GM21381 (cell line): Measurements from ENCODE around the gene TUB.

Experiments used
- ATAC-seq: cut with Tn5 transposase; IDR thresholded peaks from one replicate; pipeline ENCODE4 v1.9.1; 2021; ENCODE audit warnings: mild to moderate bottlenecking, moderate library complexity; ENCODE audit not compliant: unreplicated experiment

Gene TUB

GRCh38 chr11:8067929-8068575 is 13.0 kb upstream of the TUB start:
- ATAC-seq, result no peak

DNA sequence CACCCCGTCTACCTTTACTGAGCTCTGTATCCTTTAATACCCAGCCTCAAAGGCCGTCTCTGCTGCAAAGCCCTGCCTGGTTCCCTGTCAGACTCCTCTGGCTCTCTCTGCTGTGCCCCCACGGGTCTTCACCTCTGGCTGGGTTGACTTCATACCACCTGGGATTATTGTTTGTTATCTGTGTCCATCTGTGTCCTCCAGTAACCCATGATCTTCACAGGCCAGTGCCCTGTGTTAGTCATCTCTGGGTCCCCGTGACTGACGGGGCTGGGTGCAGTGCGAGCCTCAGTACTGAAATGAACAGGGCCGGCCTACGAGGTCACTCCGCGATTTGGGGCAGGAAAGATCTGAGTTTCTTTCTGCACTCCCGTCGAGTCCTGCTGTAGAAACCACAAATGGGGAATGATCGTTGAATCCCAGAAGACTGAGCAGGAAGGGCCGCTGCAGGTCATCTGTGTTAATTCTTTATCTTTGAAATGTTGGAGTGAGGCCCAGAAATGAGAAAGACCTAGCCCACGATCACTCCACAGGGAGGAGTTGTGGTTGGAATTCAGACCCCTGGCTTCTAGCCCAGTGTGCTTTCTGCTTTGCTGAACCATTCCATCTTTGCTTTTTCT is 12.3 kb upstream of the TUB start:
- no peak for ATAC-seq

DNA sequence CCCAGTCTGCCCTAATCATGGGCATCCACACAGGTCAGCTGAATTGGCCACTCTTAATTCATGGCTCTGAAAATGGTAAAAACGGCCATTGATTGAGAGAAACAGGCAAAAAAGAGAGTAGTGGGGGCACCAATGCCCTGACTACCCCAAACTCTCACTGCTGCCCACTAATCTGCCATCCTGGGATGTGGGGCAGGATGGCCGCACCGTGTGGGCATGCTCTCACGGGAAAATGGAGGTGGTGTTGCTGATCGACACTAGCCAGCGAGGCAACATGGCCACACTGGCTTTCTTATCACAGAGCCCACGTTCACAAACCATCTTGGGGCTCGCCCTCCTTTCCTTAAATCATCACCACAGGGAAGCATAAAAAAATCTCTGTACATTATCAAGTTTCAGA is 11.2 kb upstream of the TUB start:
- no peak for ATAC-seq

DNA sequence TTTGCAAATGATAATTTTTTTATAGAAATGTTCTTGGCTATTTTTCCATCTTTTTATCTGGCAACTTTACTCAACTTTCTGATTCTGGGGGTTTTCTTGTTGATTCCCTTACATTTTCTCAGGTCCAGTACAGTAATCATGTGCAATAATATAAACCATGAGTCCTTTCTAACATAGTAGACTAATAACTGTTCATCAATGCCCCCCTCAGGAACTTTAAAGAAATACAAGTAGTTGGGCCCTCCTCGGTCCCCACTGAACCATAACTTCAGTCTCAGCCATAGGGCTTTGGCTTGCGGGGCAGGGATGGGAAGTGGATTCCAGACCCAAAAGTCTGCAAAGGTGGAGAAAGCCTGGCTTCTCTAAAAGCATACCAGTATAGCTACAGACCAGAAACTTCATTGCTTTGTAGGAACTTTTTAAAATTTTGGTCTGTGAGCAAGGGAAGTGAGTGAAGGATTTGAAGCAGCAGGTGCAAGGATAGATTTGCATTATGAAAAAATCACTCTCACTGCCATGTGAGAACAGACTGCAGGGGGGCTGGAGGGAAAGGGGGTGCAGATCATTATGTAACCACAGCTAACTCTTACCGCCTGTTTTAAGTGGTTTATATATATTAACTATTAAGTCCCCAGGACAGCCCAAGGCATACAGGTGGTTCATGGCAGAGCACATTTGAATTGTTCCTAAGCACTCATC is 10.4 kb upstream of the TUB start:
- ATAC-seq, result no peak

DNA sequence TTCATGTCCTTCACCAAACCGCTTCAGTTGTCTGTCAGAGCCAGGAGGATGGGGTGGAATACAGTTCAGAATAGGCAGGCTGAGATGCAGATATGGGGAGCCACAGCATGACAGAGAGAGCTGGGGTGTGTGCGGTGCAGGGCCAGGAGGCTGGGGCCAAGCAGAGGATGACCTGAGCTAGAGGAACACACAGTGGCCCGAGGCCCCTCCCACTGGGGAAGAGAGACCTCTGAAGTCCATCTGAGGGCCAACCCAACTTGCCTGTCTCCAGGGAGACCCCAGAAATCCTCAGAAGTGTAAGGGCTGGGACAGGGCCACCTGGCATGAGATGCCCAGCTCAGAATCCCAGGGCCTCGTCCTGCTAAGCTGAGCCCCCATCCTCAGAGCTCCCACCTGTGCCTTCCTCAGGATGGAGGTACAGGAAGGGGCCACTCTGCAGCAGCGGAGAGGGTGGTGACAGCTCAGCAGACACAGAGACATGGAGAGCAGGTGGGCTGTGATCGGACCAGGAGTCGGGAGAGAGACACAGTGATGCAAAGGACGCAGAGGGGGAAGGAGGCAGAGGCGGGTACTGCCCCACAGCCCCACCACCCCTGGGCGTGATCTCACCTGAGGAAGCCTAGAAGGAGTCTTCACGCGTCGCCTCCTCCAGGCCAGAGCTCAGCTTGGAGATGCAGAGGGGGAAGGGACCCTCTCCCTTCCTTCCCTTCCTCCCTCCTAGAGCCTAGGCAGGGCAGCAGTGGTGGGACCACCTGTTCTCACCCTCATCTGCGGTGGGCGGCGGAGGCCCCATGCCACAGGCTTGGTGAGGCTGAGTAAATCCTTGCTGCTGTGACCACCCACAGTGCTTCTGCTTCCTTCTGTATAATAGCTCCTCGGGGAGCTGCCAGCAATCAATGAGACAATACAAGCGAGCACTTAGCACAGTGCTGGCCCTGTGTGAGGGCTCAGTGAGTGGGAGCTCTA is 9.1 kb upstream of the TUB start:
- ATAC-seq, result no peak

- no peak for ATAC-seq
These were observed 5.8 kb upstream of the TUB start for GRCh38 chr11:8075119-8075726.

DNA sequence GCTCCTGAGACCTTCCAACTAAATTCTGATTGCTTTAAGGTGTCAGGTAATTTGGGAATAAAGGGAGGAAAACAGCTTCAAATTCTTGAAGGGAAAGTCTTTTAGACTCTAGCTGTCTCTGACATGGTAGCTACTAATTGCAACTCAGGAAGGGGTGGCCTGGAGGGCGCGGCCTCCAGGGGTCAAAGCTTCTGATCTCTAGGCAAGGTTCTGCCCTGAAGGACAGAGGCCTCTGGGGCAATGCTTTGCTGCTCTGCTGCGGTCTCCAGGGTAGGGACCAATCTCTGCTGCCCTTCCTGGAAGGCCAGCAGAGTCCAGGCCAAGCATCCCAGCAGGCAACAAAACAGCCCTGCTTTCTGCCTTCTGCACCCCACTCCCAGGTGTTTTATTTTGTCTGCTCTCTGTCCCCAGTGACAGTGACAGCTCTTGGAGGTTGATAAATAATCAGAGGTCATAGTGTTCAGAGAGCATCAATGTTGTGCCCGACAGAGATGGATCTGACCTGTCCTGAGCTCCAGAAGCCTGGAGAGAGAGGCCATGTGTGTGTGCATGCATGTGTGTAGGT is 1.8 kb upstream of the TUB start:
- ATAC-seq, result no peak

DNA sequence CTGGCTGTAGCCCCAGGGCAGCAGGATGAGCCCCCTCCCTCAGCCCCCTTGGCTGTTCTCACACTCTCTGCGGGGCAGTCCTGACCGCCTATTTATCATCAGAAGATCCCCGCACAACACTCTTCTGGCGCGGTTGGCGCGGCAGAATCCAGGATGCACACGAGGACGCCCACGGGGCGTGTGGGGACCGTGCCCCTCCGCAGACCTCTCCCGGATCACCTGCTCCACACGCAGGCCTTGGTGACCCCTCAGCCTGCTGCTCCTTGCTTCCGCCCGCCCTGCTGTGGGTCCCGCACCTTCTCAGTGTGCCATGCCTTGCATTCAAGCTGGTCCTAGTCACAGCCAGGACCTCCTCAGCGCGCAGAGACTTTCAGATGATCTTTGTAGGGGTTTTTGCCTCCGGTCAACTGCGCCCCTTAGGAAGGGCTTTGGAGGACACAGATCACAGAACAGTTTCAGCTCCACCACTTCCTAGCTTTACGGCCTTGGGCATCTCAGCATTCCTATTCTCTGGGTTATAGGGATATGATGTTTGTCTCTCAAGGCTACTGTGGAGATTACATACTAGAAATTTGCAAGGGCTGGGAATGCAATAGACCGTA is 841 bp upstream of the TUB start:
- ATAC-seq, result no peak

- no peak for ATAC-seq
These were observed 710 bp downstream of the TUB start for GRCh38 chr11:8081591-8082250.

DNA sequence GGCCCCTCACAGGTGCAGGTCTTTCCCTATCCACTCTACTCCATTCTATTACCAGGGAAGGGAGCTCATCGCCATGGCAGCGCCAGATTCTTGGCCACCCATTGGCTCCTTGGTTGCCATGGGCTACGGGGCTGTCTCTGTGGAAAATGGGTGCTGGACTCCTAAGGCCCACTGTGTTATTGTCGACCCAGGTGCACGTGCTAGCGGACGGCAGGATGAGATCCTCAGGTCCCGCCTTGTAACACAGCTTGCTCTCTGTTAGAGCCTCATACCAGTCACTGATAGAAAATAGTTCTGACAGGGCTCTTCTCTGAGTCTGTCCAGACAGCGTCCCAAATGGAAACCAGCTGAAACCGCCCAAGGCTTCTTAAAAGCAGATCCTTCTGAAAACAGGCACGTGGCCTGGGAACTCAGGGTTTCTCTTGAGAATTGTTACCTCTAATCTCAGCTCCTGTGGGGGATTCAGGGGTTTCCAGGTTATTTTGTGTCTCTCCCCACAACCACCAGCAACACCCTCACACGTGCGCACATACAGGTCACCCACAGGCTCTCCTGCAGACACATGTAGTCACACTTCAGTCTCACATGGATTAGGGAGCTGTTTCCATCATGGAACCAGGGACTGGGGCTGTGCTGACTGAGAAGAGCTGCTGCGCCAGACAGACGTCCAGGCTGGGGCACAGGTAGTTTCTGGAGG is 1.5 kb downstream of the TUB start:
- no peak for ATAC-seq

GRCh38 chr11:8083088-8083395 is 2.0 kb downstream of the TUB start:
- no peak for ATAC-seq

DNA sequence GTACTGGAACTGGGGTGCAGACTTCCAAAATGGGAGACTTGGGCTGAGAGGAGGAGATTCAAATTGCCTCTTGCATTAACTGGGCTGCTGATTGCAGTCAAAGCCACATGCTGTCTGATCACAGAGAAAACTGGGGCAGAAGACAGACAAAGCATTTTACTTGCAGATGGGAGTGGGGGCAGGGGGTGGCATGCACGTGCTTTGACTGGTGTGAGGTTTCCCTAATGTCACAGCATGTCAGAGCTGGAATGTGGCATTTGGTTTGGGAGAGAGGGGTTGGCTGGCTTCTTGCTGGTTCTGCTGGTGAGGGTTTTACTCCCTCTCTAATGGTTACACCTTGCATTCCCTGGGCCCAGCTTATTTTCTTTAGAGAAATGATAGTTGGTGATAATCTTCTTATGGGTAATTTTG is 2.9 kb downstream of the TUB start:
- no peak for ATAC-seq

DNA sequence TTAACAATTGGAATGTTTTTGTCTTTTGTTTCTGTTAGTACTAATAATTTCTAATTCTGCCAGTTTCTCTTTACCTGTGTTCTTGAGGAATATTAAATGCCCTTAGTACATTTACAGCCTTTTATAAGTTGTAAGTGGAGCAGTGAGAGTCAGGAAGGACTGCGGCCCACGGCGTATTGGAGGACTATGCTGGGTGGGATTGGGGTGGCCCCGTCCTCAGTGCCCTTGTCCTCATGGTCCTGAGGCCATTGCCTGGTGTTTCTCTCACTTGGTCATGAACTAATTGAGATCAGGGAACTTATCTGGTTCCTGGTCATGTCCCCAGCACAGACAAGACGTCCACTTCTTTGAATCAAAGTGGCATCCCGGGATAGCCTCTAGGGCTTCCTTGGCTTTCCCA is 3.3 kb downstream of the TUB start:
- no peak for ATAC-seq

DNA sequence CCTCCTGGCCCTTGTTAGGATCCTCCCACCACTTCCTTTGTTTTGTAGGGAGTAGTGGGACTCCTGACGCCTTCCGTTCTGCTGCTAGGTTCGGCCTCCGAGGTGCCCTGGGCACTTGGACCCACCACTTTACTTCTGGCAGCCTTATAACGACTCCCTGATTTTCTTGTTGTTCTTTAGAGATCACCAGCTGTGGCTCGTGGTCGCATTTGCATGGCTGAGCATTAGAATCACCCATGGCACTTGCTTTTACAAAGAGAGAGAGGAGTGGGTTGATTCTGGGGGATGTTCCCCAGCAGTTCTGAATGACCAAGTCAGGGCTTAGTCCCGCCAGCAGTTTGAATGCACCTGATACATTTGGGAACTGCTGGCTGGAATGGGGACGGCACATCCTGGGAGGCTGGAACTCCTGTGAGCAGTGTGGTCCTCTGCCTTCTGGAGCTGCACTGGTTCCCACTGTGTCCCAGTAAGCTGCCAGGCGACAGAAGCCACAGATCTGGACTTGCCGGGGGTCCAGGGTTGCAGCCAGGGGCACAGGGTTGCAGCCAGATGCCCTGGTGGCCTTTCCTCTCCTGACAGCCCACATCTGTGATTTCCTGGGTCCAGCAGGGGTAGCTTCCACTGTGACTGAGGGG is 4.1 kb downstream of the TUB start:
- ATAC-seq, result no peak

- no peak for ATAC-seq
These were observed 5.0 kb downstream of the TUB start for GRCh38 chr11:8086001-8086479.

DNA sequence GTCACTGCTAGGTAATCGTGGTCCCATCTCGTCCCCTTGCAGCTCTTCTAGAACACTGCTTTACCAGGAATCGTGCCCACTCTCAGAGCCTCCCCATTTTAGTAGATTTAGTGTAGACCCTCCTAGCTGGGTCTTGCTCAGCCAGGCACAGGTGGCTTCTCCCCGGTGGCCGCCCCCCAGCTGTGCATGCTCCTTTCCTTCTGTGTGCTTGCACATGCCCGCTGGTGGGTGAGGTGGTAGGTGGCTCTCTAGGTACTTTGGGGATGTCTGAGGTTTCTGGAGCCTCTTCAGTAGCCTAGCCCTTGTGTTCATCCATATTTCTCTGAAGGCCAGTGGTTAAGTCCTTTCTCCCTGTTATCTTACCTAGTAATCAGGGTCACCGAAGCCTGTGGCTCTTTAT is 5.6 kb downstream of the TUB start:
- ATAC-seq, result no peak

- no peak for ATAC-seq
These were observed 6.2 kb downstream of the TUB start for GRCh38 chr11:8087185-8087584.

GRCh38 chr11:8087756-8088155 is 6.7 kb downstream of the TUB start:
- ATAC-seq, result no peak
